Neural cell (in vitro differentiated cells): ENCODE measurements around the gene MBNL2. TPM values are rescaled to one million over a fixed set of nuclear protein-coding genes. Genes with fewer than 3 reads are reported as not detected.

Experiments
- H2AFZ ChIP-seq: fragments of 200-600, 300-800 bp; sonication (generic), shearing (Covaris generic); 2 replicates; pipeline ENCODE4 v1.6.0; 2014; ENCODE audit warnings: low read depth, mild to moderate bottlenecking, antibody characterized with exemption, low read length, moderate library complexity
- H3F3A ChIP-seq: fragments of 200-600 bp; shearing (Covaris generic); 2 replicates; pipeline ENCODE4 v1.6.1; 2016; ENCODE audit warnings: mild to moderate bottlenecking, moderate library complexity, mixed read lengths, antibody characterized with exemption, low read length; ENCODE audit not compliant: insufficient read depth, poor library complexity, severe bottlenecking
- H3K27ac ChIP-seq: fragments of 200-600, 300-800 bp; sonication (generic), shearing (Covaris generic); 2 replicates; pipeline ENCODE4 v1.5.1; 2014; ENCODE audit warnings: mild to moderate bottlenecking, low read length, moderate library complexity
- H3K27me3 ChIP-seq: fragments of 300-800, 200-600 bp; sonication (generic), shearing (Covaris generic); 2 replicates; pipeline ENCODE4 v1.6.0; 2014; ENCODE audit warnings: mild to moderate bottlenecking, low read depth, low read length, moderate library complexity; ENCODE audit not compliant: insufficient read depth
- H3K36me3 ChIP-seq: fragments of 300-800, 200-600 bp; sonication (generic), shearing (Covaris generic); 2 replicates; pipeline ENCODE4 v1.5.1; 2014; ENCODE audit warnings: mild to moderate bottlenecking, antibody characterized with exemption, low read length, moderate library complexity; ENCODE audit not compliant: insufficient read depth
- H3K4me2 ChIP-seq: fragments of 300-800, 200-600 bp; sonication (generic), shearing (Covaris generic); 2 replicates; pipeline ENCODE4 v1.6.0; 2014; ENCODE audit warnings: mild to moderate bottlenecking, low read length
- H3K4me3 ChIP-seq: fragments of 300-800, 200-600 bp; sonication (generic), shearing (Covaris generic); 2 replicates; pipeline ENCODE4 v1.5.1; 2014; ENCODE audit warnings: mild to moderate bottlenecking, low read length, moderate library complexity
- H3K79me2 ChIP-seq: fragments of 200-600 bp; shearing (Covaris generic); replicated peaks from 2 replicates; pipeline ENCODE4 v1.6.0; 2014; ENCODE audit warnings: mild to moderate bottlenecking, low read length, moderate library complexity; ENCODE audit not compliant: insufficient read depth
- H3K9ac ChIP-seq: fragments of 300-800, 200-600 bp; sonication (generic), shearing (Covaris generic); 2 replicates; pipeline ENCODE4 v1.6.1; 2016; ENCODE audit warnings: mild to moderate bottlenecking, low read length, mixed read lengths
- H3K9me2 ChIP-seq: fragments of 200-600 bp; shearing (Covaris generic); 2 replicates; pipeline ENCODE4 v1.6.1; 2016; ENCODE audit warnings: mild to moderate bottlenecking, low read length, mixed read lengths; ENCODE audit not compliant: insufficient read depth
- H3K9me3 ChIP-seq: fragments of 200-600, 300-800 bp; sonication (generic), shearing (Covaris generic); 2 replicates; pipeline ENCODE4 v1.6.1; 2016; ENCODE audit warnings: mild to moderate bottlenecking, mixed run types, low read length, moderate library complexity, mixed read lengths
- H4K20me1 ChIP-seq: fragments of 200-600 bp; shearing (Covaris generic); 2 replicates; pipeline ENCODE4 v1.6.1; 2016; ENCODE audit warnings: mild to moderate bottlenecking, mixed run types; ENCODE audit not compliant: insufficient read depth
- EP300 ChIP-seq: fragments of 450-650 bp; conservative IDR thresholded peaks from 2 replicates; pipeline ENCODE4 v1.6.1; 2014; ENCODE audit warnings: antibody characterized with exemption, mild to moderate bottlenecking, moderate library complexity; ENCODE audit not compliant: poor library complexity, severe bottlenecking
- EZH2 ChIP-seq: fragments of 200-600, 300-800 bp; shearing (Covaris generic), sonication (generic); IDR thresholded peaks from 2 replicates; pipeline ENCODE4 v1.6.1; 2014; ENCODE audit warnings: antibody characterized with exemption, low read length, borderline replicate concordance, mild to moderate bottlenecking; ENCODE audit not compliant: insufficient read depth, poor library complexity, severe bottlenecking
- MXI1 ChIP-seq: fragments of 450-650 bp; conservative IDR thresholded peaks from 2 replicates; pipeline ENCODE4 v1.6.1; 2014; ENCODE audit warnings: antibody characterized with exemption, mild to moderate bottlenecking; ENCODE audit not compliant: poor library complexity, severe bottlenecking
- POLR2AphosphoS5 ChIP-seq: IDR thresholded peaks from 2 replicates; pipeline ENCODE4 v1.6.1; 2012
- RAD21 ChIP-seq: fragments of 450-650 bp; conservative IDR thresholded peaks from 2 replicates; pipeline ENCODE4 v1.6.1; 2014; ENCODE audit warnings: antibody characterized with exemption, mild to moderate bottlenecking, moderate library complexity
- SMC3 ChIP-seq: fragments of 450-650 bp; conservative IDR thresholded peaks from 2 replicates; pipeline ENCODE4 v1.6.1; 2014; ENCODE audit warnings: antibody characterized with exemption, mild to moderate bottlenecking, moderate library complexity; ENCODE audit not compliant: poor library complexity
- TAF1 ChIP-seq: IDR thresholded peaks from 2 replicates; pipeline ENCODE4 v1.6.1; 2012; ENCODE audit warnings: low read depth
- polyA plus RNA-seq: library from polyadenylated mRNA; depleted of rRNA; stranded (reverse); fragments of >200 nt; gene quantifications from 2 replicates; pipeline ENCODE4 v1.2.3, GENCODE V29; 2014
- TF ChIP-seq, protein P1 (sequence below): IDR thresholded peaks from 2 replicates; pipeline ENCODE4 v1.6.1; 2012; ENCODE audit warnings: borderline replicate concordance
- TF ChIP-seq, protein P2 (sequence below): fragments of 450-650 bp; IDR thresholded peaks from 2 replicates; pipeline ENCODE4 v1.5.1; 2014; ENCODE audit warnings: antibody characterized with exemption, mild to moderate bottlenecking, moderate library complexity; ENCODE audit not compliant: poor library complexity, severe bottlenecking

MBNL2 gene
- polyA plus RNA-seq, 1 donor from 2014 or later = 4.3 TPM

DNA sequence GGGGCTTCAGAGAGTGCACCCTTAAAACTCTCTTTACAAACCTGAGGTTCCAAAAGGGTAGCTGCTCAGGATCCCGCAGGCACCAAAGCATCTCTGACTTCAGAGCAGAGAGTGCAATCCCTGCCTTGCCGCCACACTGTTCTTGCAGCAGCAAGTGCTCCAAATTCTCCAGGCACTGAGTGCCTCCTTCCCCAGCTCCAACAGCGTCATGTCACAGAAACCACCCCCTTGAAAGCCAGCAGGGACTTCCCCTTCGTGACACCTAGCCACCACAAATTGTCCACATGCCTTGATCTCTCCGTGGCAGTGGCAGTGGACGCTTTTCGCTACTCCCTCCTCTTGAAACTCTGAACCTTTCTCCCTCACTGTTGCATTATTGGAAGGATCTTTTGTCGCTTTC lies 39.9 kb downstream of the MBNL2 start:
- Histone ChIP-seq H3K4me3 (no peak overlapping the region), H3K79me2 (no peaks in the 10 kb centered on the region), H3K27ac (no peak overlapping the region)

DNA sequence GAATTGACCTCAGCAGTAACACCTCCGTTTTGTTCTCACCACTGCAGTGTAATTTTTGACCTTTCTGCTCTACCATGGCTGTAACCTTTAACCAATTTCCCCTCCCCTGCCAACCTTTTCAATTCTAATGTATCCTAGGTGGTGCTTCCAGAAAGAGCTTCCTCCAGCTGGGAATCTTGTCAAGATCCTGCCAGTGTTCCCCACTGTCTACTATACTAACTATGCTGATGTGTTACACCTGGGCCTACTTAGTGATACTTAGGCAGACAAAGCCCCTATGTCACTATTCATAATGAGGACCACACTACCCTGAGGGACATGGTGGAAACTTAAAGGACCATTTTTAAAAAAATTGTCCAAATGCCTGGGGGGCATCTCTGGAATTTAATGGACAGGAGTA lies 41.0 kb downstream of the MBNL2 start:
- H3K79me2 ChIP-seq = no peaks in the 10 kb centered on the region
- no peaks in the 10 kb centered on the region for H3K9me2 ChIP-seq
- no peaks in the 10 kb centered on the region for H4K20me1 ChIP-seq
- H3K27me3 ChIP-seq = no peaks in the 10 kb centered on the region
- H3K9me3 ChIP-seq = no peaks in the 10 kb centered on the region
- H3F3A ChIP-seq = no peaks in the 10 kb centered on the region
- no peak overlapping the region for H2AFZ ChIP-seq
- no peak overlapping the region for H3K4me2 ChIP-seq
- H3K4me3 ChIP-seq = no peak overlapping the region
- H3K27ac ChIP-seq = no peak overlapping the region
- H3K36me3 ChIP-seq = no peaks in the 10 kb centered on the region
- TF ChIP-seq RAD21 = no peak
- TF ChIP-seq, protein P1, sequence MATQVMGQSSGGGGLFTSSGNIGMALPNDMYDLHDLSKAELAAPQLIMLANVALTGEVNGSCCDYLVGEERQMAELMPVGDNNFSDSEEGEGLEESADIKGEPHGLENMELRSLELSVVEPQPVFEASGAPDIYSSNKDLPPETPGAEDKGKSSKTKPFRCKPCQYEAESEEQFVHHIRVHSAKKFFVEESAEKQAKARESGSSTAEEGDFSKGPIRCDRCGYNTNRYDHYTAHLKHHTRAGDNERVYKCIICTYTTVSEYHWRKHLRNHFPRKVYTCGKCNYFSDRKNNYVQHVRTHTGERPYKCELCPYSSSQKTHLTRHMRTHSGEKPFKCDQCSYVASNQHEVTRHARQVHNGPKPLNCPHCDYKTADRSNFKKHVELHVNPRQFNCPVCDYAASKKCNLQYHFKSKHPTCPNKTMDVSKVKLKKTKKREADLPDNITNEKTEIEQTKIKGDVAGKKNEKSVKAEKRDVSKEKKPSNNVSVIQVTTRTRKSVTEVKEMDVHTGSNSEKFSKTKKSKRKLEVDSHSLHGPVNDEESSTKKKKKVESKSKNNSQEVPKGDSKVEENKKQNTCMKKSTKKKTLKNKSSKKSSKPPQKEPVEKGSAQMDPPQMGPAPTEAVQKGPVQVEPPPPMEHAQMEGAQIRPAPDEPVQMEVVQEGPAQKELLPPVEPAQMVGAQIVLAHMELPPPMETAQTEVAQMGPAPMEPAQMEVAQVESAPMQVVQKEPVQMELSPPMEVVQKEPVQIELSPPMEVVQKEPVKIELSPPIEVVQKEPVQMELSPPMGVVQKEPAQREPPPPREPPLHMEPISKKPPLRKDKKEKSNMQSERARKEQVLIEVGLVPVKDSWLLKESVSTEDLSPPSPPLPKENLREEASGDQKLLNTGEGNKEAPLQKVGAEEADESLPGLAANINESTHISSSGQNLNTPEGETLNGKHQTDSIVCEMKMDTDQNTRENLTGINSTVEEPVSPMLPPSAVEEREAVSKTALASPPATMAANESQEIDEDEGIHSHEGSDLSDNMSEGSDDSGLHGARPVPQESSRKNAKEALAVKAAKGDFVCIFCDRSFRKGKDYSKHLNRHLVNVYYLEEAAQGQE = no peak
- H3K9ac ChIP-seq = no peak overlapping the region

More for the DNA sequence above, 39.9 kb downstream of the MBNL2 start:
- H3F3A ChIP-seq = no peaks in the 10 kb centered on the region
- no peaks in the 10 kb centered on the region for H3K9me2 ChIP-seq
- H3K9me3 ChIP-seq = no peaks in the 10 kb centered on the region
- TF ChIP-seq, protein P2, sequence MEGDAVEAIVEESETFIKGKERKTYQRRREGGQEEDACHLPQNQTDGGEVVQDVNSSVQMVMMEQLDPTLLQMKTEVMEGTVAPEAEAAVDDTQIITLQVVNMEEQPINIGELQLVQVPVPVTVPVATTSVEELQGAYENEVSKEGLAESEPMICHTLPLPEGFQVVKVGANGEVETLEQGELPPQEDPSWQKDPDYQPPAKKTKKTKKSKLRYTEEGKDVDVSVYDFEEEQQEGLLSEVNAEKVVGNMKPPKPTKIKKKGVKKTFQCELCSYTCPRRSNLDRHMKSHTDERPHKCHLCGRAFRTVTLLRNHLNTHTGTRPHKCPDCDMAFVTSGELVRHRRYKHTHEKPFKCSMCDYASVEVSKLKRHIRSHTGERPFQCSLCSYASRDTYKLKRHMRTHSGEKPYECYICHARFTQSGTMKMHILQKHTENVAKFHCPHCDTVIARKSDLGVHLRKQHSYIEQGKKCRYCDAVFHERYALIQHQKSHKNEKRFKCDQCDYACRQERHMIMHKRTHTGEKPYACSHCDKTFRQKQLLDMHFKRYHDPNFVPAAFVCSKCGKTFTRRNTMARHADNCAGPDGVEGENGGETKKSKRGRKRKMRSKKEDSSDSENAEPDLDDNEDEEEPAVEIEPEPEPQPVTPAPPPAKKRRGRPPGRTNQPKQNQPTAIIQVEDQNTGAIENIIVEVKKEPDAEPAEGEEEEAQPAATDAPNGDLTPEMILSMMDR = no peak
- TF ChIP-seq SMC3 = no peak
- TF ChIP-seq POLR2AphosphoS5 = no peak
- no peak overlapping the region for H3K4me2 ChIP-seq
- no peaks in the 10 kb centered on the region for H4K20me1 ChIP-seq
- H3K27me3 ChIP-seq = no peaks in the 10 kb centered on the region
- no peak overlapping the region for H3K9ac ChIP-seq
- no peaks in the 10 kb centered on the region for H3K36me3 ChIP-seq
- H2AFZ ChIP-seq = no peak overlapping the region

DNA sequence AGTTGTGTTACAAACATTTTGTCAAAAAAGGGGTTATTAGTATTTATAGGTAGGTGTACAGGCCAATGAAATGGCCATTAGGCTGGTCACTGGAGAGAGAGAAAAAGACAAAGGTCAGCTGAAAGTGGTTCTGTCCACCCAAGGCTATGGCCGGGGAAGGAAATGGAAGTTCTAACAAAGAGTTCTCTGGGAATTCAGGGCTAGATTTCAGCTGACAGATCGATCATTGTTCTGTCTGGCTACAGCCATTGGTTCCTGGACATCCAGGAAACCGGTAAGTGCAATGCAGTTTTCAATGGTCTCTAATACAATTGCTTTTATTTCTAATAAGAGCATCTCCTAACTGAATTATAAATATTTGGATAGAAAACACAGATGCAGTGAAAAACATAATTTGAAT lies 42.5 kb downstream of the MBNL2 start:
- H3F3A ChIP-seq = no peaks in the 10 kb centered on the region
- H3K27me3 ChIP-seq = no peaks in the 10 kb centered on the region
- no peaks in the 10 kb centered on the region for H3K9me3 ChIP-seq
- H2AFZ ChIP-seq = no peak overlapping the region
- no peaks in the 10 kb centered on the region for H3K9me2 ChIP-seq
- H4K20me1 ChIP-seq = no peaks in the 10 kb centered on the region
- H3K9ac ChIP-seq = no peak overlapping the region
- no peaks in the 10 kb centered on the region for H3K36me3 ChIP-seq
- no peak overlapping the region for H3K4me3 ChIP-seq
- no peaks in the 10 kb centered on the region for H3K79me2 ChIP-seq
- no peak overlapping the region for H3K4me2 ChIP-seq
- H3K27ac ChIP-seq = no peak overlapping the region
- no peak for TF ChIP-seq TAF1
- TF ChIP-seq, protein P1 = no peak
- TF ChIP-seq EZH2 = no peak
- no peak for TF ChIP-seq POLR2AphosphoS5
- TF ChIP-seq MXI1 = no peak
- TF ChIP-seq SMC3 = no peak
- no peak for TF ChIP-seq EP300
- TF ChIP-seq, protein P2 = no peak
- no peak for TF ChIP-seq RAD21
